GM12872 (cell line): ENCODE results near the gene PTPRD.

Experiments
- CTCF ChIP-seq: IDR thresholded peaks from 3 replicates; pipeline ENCODE4 v1.5.1; 2011; ENCODE audit warnings: low read depth, mild to moderate bottlenecking, low read length, moderate library complexity; ENCODE audit not compliant: insufficient read depth

The PTPRD gene

GRCh38 chr9:8267636-8268035 lies 2345.2 kb downstream of the PTPRD start:
- no peak for TF ChIP-seq CTCF

- no peak for TF ChIP-seq CTCF
Observed at GRCh38 chr9:8266861-8267260, 2345.9 kb downstream of the PTPRD start.

- no peak for TF ChIP-seq CTCF
Observed at GRCh38 chr9:8265281-8265680, 2347.5 kb downstream of the PTPRD start.
